Body of pancreas (tissue), 4 donors: ENCODE data around the gene NR2F2. TPM values are rescaled to one million over a fixed set of nuclear protein-coding genes. Genes with fewer than 3 reads are reported as not detected.

Experiments
- ATAC-seq: fragments of 150-250 bp; one replicate; pipeline ENCODE4 v1.9.1; 2016
- DNase-seq, 4 donors: peaks; one replicate each; pipeline ENCODE4 v3.0.0-alpha.2; 2019
- H3K27ac ChIP-seq, 4 donors: fragments of 200-600 bp; sonication (generic); 1 replicate in 3 of 4; 2 replicates in 1 of 4; pipeline versions ENCODE4 v1.5.1 to v1.6.1; 2016 to 2019; ENCODE audit warnings: mild to moderate bottlenecking in 1 of 4, mixed read lengths in 1 of 4, moderate library complexity in 1 of 4
- H3K27me3 ChIP-seq, 2 donors: fragments of 200-600 bp; sonication (generic); one replicate each; pipeline ENCODE4 v1.6.0; 2016; ENCODE audit warnings: mild to moderate bottlenecking in 1 of 2
- H3K36me3 ChIP-seq, 2 donors: fragments of 200-600 bp; sonication (generic); replicated peaks in 1 of 2; 2 replicates each; pipeline ENCODE4 v1.5.1; 2016; ENCODE audit warnings: low read depth in 2 of 2; ENCODE audit not compliant: insufficient read depth in 1 of 2
- H3K4me1 ChIP-seq: fragments of 200-600 bp; sonication (generic); one replicate; pipeline ENCODE4 v1.6.0; 2016
- H3K4me3 ChIP-seq, 2 donors: fragments of 200-600 bp; sonication (generic); 1 replicate in 1 of 2; 2 replicates in 1 of 2; pipeline ENCODE4 v1.5.1; 2016 to 2019
- H3K9me3 ChIP-seq, 3 donors: fragments of 200-600 bp; sonication (generic); 1 replicate in 2 of 3; 2 replicates in 1 of 3; pipeline ENCODE4 v1.5.1; 2016
- POLR2A ChIP-seq, 3 donors: fragments of 450-650 bp; IDR thresholded peaks; one replicate each; pipeline ENCODE4 v1.6.1; 2016; ENCODE audit warnings: antibody characterized with exemption in 3 of 3, mild to moderate bottlenecking in 2 of 3
- WGBS, 2 donors: methylation state at CpG; one replicate each; pipeline ENCODE4 v1.1.5; 2017; 5-methylcytosine and 5-hydroxymethylcytosine counted together
- intact Hi-C: fragments of 100-400 bp; cut with DNase I; formaldehyde crosslinking; loops from one replicate; pipeline ENCODE4 v1.15.1; 2023
- total RNA-seq, 2 donors: library from RNA; depleted of rRNA; stranded (reverse); fragments of >200 nt; gene quantifications; one replicate each; pipeline ENCODE4 v1.1.0, GENCODE V29; 2016
- TF ChIP-seq, protein P1 (sequence below), 7 experiments: fragments of 450-650 bp in 4 of 7; fragments of 200-600 bp in 3 of 7; sonication (generic) in 3 of 7; IDR thresholded peaks; one replicate each; pipeline ENCODE4 v1.5.1; 2016 to 2019; ENCODE audit warnings: antibody characterized with exemption in 7 of 7

NR2F2 gene
- total RNA-seq, 2 donors from 2014 or later: 12.9 to 13.5 TPM

DNA sequence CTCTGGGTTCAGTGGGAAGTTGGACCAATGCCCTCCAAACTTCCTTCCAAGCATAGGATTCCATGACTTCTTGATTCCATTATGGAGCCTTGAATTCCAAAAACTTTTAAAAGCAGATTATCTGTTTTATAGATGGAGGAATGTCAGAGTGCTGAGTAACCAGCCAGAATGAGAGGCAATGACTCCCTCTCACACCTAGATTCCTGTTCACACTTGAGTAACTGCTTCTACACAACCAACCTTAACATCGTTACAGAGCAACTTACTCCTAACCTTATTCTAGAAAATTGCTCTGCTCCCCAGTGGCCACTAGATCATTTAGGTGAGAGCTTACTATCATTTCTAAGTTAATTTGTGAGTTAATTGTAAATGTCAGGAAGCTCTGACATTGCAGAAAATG, 24.2 kb upstream of the NR2F2 start:
- Histone ChIP-seq H3K36me3 (no peaks in the 10 kb centered on the region), H3K27me3 (no peaks in the 10 kb centered on the region), H3K4me3 (no peak overlapping the region), H3K27ac (no peak overlapping the region), H3K9me3 (no peaks in the 10 kb centered on the region), H3K4me1 (no peaks in the 10 kb centered on the region)
- ATAC-seq (no peak), DNase-seq (no peak)
- TF ChIP-seq, protein P1, sequence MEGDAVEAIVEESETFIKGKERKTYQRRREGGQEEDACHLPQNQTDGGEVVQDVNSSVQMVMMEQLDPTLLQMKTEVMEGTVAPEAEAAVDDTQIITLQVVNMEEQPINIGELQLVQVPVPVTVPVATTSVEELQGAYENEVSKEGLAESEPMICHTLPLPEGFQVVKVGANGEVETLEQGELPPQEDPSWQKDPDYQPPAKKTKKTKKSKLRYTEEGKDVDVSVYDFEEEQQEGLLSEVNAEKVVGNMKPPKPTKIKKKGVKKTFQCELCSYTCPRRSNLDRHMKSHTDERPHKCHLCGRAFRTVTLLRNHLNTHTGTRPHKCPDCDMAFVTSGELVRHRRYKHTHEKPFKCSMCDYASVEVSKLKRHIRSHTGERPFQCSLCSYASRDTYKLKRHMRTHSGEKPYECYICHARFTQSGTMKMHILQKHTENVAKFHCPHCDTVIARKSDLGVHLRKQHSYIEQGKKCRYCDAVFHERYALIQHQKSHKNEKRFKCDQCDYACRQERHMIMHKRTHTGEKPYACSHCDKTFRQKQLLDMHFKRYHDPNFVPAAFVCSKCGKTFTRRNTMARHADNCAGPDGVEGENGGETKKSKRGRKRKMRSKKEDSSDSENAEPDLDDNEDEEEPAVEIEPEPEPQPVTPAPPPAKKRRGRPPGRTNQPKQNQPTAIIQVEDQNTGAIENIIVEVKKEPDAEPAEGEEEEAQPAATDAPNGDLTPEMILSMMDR (IDR thresholded peaks at IDR 0.05): no peak
- TF ChIP-seq POLR2A (IDR thresholded peaks at IDR 0.05): no peak
- WGBS, 2 donors: 90 to 100% methylated on average over 1 of the region's 1 CpG
- intact Hi-C loops: no loop called here

DNA sequence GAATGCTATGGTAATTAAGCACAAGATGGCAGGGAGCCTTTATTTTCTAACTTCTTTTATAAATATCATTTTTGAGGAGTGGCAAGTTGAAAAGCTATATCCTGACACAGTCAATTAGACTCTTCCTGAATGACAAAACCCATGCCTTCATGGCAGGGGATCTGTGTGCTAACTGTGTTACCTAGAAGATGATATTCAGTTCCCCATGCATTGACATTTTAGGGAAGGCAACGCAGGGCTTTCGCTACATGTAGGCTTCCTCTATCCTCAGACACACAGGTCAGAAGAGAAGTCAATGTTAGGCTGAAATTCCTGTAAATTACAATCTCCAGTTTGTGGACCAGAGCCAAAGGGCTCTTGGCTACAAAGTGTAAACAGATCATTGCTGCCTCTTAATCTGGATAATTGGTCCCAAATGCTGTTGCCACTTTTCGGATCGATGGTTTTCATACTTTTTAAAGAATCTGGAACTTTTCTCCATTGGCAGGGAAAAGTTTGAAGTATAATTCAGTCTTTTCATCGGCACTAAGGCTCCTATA, 22.6 kb upstream of the NR2F2 start:
- Histone ChIP-seq H3K27me3 (no peaks in the 10 kb centered on the region), H3K27ac (no peak overlapping the region), H3K9me3 (no peaks in the 10 kb centered on the region), H3K4me1 (no peaks in the 10 kb centered on the region), H3K36me3 (no peaks in the 10 kb centered on the region), H3K4me3 (no peak overlapping the region)
- 76 to 77% methylated on average over 5 of the region's 5 CpGs for WGBS, 2 donors
- TF ChIP-seq, protein P1 (IDR thresholded peaks at IDR 0.05): no peak
- no peak for TF ChIP-seq POLR2A (IDR thresholded peaks at IDR 0.05)
- ATAC-seq: no peak
- intact Hi-C loops: no loop called here
- DNase-seq: no peak

DNA sequence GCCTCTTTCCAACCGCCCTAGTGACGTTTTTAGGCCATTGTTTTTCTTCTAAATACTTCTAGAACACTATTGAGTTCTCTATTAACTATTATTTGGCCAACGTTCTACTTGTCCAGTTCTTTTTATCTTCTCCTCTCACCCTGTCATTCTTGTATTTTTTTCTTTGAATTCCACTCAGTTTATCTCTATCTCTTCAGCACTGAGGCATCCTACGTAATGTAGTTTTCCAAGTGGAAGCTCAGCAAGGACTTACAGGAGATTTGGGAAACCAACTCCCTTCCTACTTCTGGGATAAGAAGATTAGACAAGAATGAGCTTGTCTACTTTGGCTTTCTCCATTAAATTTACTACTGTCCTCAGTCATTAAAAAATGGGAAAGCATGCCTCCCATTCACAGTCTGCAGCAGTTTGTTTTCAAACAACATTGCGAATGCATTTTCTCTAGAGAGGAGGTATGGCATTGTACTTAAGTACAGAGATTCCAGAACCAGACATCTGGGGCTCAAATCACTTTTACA, 21.3 kb upstream of the NR2F2 start:
- Histone ChIP-seq H3K4me1 (no peaks in the 10 kb centered on the region), H3K36me3 (no peaks in the 10 kb centered on the region), H3K27me3 (no peaks in the 10 kb centered on the region), H3K4me3 (no peak overlapping the region), H3K9me3 (no peaks in the 10 kb centered on the region), H3K27ac (no peak overlapping the region)
- intact Hi-C loops: no loop called here
- ATAC-seq (no peak), DNase-seq (no peak)
- TF ChIP-seq POLR2A (IDR thresholded peaks at IDR 0.05): no peak
- TF ChIP-seq, protein P1 (IDR thresholded peaks at IDR 0.05): no peak
- 29 to 48% methylated on average over 5 of the region's 5 CpGs for WGBS, 2 donors

DNA sequence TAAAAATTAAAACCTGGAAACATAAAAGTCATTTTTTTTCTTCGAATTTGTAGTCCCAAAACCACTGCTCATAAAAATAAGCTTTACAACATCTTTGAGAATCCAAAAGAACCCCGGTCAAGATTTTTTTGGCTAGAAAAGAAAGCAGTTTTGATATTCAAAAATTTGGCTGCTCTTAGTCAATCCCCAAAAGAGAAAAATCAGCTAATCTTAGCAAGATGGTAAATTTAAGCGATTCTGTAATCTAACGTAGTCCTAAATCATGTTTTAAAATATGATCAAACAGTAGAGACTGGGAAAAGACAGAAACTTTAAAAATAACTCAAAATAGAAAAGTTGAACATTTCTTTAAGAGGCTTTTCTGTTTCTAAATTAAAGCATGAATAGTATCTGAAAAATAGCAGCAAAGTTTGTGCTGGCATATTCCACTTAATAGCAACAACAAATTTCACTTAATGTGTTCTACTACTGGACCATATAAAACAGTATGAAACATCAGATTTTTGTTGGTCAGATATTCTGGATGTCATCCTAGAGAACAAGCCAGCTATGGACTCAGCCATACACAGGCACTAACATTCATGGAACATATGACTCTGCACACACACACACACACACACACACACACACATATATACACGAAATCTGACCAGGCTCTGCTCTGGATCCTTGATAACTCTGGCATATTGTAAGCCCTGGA, 19.1 kb upstream of the NR2F2 start:
- ATAC-seq (no peak), DNase-seq (no peak)
- TF ChIP-seq, protein P1 (IDR thresholded peaks at IDR 0.05): no peak
- no peak for TF ChIP-seq POLR2A (IDR thresholded peaks at IDR 0.05)
- intact Hi-C loops: no loop called here
- Histone ChIP-seq H3K9me3 (no peaks in the 10 kb centered on the region), H3K4me1 (no peaks in the 10 kb centered on the region), H3K4me3 (no peak overlapping the region), H3K27me3 (no peaks in the 10 kb centered on the region), H3K36me3 (no peaks in the 10 kb centered on the region), H3K27ac (no peak overlapping the region)
- WGBS, 2 donors: 74 to 83% methylated on average over 5 of the region's 5 CpGs

DNA sequence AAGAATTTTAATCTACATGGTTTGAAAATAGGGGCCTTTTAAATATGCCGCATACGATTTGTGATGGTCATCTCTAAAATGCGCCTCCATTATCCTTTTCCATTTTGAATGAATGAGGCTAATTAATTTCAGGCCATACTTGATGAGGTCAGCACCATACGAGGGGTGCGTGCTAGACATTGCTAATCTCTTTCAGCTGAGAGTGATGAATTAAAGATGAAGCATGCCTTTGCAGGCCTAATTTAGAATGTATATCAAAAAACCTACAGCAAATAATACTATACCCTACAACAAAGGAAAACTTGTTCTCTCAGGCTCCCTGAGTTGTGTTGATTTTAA, 18.6 kb upstream of the NR2F2 start:
- TF ChIP-seq POLR2A (IDR thresholded peaks at IDR 0.05): no peak
- TF ChIP-seq, protein P1 (IDR thresholded peaks at IDR 0.05): no peak
- WGBS, 2 donors: 90 to 94% methylated on average over 5 of the region's 5 CpGs
- H3K4me1 ChIP-seq: no peaks in the 10 kb centered on the region
- no peak overlapping the region for H3K4me3 ChIP-seq
- H3K27ac ChIP-seq: no peak overlapping the region
- H3K27me3 ChIP-seq: no peaks in the 10 kb centered on the region
- no peaks in the 10 kb centered on the region for H3K9me3 ChIP-seq
- intact Hi-C loops: no loop called here
- H3K36me3 ChIP-seq: no peaks in the 10 kb centered on the region
- no peak for ATAC-seq
- DNase-seq: no peak
